Heart left ventricle (tissue), 13 donors: ENCODE measurements around the gene PMEPA1.

Source experiments
- POLR2A ChIP-seq, 2 donors: fragments of 450-650 bp; IDR thresholded peaks; one replicate each; pipeline ENCODE4 v1.6.1; 2017; ENCODE audit warnings: antibody characterized with exemption in 2 of 2, mild to moderate bottlenecking in 2 of 2, moderate library complexity in 2 of 2
- TF ChIP-seq, protein P1 (sequence below), 12 donors: fragments of 200-600 bp; sonication (generic) in 4 of 12; IDR thresholded peaks; one replicate each; pipeline versions ENCODE4 v1.5.0 to v1.8.0; 2018 to 2022; ENCODE audit warnings: antibody characterized with exemption in 12 of 12, mild to moderate bottlenecking in 5 of 12
- donor health status: ischemic (EF 13 %, LVEDD 7.1; RV severe dilation, severe dysfunction).
- donor health status: DM: no; HTN: yes; CAD: no.
- donor health status: DM: no; HTN: no; CAD: no.
- donor health status: ischemic (EF 25% LVEDD 6.9; RV normal size, moderate dysfunction).
- donor health status: ischemic (EF 25% LVEDD 5.7; RV mildly dilated, moderate dysfunction).
- donor health status: ischemic (EF 35%, LVEDD 5.7; RV mildly dilated, moderate dysfunction).
- donor health status: nonischemic (EF 11% LVEDD 7.7; RV severe dilation, severe dysfunction).
- donor health status: DM: yes; HTN: yes; CAD: no.
- donor health status: PGD.
- donor health status: ischemic (EF 29% LVEDD 5.4; RV normal size, mild dysfunction).
- donor health status: nonischemic (EF 23%, LVEDD 6.1; RV moderate dilation, normal function).

GRCh38 chr20:57616143-57616951 is 93.5 kb downstream of the PMEPA1 start:
- TF ChIP-seq, protein P1, sequence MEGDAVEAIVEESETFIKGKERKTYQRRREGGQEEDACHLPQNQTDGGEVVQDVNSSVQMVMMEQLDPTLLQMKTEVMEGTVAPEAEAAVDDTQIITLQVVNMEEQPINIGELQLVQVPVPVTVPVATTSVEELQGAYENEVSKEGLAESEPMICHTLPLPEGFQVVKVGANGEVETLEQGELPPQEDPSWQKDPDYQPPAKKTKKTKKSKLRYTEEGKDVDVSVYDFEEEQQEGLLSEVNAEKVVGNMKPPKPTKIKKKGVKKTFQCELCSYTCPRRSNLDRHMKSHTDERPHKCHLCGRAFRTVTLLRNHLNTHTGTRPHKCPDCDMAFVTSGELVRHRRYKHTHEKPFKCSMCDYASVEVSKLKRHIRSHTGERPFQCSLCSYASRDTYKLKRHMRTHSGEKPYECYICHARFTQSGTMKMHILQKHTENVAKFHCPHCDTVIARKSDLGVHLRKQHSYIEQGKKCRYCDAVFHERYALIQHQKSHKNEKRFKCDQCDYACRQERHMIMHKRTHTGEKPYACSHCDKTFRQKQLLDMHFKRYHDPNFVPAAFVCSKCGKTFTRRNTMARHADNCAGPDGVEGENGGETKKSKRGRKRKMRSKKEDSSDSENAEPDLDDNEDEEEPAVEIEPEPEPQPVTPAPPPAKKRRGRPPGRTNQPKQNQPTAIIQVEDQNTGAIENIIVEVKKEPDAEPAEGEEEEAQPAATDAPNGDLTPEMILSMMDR (IDR thresholded peaks at IDR 0.05), result no peak
- no peak for TF ChIP-seq POLR2A (IDR thresholded peaks at IDR 0.05)
